ENCODE data around the gene HLA-A. TPM values are rescaled to one million over a fixed set of nuclear protein-coding genes. Genes with fewer than 3 reads are reported as not detected.

HLA-A gene
- total and polyA plus RNA-seq, 2 donors (not counting 3 experiments of a cell fraction or from before 2014, with no cell fraction given), result 294 to 822 TPM

DNA sequence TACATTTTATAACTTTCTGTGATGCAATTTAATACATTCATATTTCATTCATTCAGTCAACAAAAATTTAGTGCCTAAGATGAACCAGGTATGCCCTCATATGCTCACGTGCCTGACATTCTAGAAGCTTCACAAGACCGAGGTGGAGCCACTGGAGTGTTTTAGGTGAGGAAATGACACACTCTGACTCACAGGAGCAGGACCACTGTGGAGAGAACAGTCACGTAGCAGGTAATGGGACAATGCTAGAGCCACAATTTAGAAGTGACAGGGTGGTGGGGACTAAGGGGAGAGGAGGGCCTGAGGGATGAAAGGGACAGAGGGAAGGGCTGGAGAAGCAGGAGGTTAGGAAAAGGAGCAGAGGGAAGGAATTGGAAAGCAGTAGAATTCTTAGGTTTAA is 17.6 kb upstream of the HLA-A start:
- no peak for TF ChIP-seq POLR2A (IDR thresholded peaks at IDR 0.05; ENCODE audit: low read depth, low read length)
- TF ChIP-seq, protein P1, sequence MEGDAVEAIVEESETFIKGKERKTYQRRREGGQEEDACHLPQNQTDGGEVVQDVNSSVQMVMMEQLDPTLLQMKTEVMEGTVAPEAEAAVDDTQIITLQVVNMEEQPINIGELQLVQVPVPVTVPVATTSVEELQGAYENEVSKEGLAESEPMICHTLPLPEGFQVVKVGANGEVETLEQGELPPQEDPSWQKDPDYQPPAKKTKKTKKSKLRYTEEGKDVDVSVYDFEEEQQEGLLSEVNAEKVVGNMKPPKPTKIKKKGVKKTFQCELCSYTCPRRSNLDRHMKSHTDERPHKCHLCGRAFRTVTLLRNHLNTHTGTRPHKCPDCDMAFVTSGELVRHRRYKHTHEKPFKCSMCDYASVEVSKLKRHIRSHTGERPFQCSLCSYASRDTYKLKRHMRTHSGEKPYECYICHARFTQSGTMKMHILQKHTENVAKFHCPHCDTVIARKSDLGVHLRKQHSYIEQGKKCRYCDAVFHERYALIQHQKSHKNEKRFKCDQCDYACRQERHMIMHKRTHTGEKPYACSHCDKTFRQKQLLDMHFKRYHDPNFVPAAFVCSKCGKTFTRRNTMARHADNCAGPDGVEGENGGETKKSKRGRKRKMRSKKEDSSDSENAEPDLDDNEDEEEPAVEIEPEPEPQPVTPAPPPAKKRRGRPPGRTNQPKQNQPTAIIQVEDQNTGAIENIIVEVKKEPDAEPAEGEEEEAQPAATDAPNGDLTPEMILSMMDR (IDR thresholded peaks at IDR 0.05; ENCODE audit: extremely low read depth in 1 of 2, insufficient read depth in 1 of 2, low read depth in 1 of 2, low read length in 2 of 2), result no peak
- TF ChIP-seq, protein P2, sequence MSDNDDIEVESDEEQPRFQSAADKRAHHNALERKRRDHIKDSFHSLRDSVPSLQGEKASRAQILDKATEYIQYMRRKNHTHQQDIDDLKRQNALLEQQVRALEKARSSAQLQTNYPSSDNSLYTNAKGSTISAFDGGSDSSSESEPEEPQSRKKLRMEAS (IDR thresholded peaks at IDR 0.05; ENCODE audit: insufficient read depth, insufficient read length), result no peak
- TF ChIP-seq FOS (IDR thresholded peaks at IDR 0.05; ENCODE audit: borderline replicate concordance, insufficient read depth, low read length), result no peak
- TF ChIP-seq MYC (IDR thresholded peaks at IDR 0.05; ENCODE audit: low read depth, low read length), result no peak
- TF ChIP-seq EZH2 (IDR thresholded peaks at IDR 0.05; ENCODE audit: borderline replicate concordance, low read depth, low read length, severe bottlenecking), result no peak
- TF ChIP-seq POLR2AphosphoS5 (IDR thresholded peaks at IDR 0.05; ENCODE audit: insufficient read depth, low read depth, low read length), result no peak
- no peak for TF ChIP-seq JUN (IDR thresholded peaks at IDR 0.05; ENCODE audit: borderline replicate concordance, insufficient read depth, insufficient read length, low read depth)
- TF ChIP-seq GATA2 (IDR thresholded peaks at IDR 0.05; ENCODE audit: insufficient read depth, insufficient read length, low read depth, low read length), result no peak
- Histone ChIP-seq H3K9me3 (replicated peaks; ENCODE audit: control insufficient read depth, insufficient read depth, low read length) (no peaks in the 10 kb centered on the region), H3K79me2 (ENCODE audit: control insufficient read depth, insufficient read depth, low read length) (no peaks in the 10 kb centered on the region), H3K9me1 (replicated peaks; ENCODE audit: control insufficient read depth, extremely low read depth, insufficient read depth, low read length) (no peaks in the 10 kb centered on the region), H3K27ac (ENCODE audit: insufficient read depth, low read depth, low read length) (no peak overlapping the region), H3K4me2 (ENCODE audit: insufficient read depth, low read length) (no peak overlapping the region), H3K27me3 (ENCODE audit: control insufficient read depth in 2 of 2, insufficient read depth in 2 of 2, low read length in 2 of 2) (peaks cover 0 to 7% of the 10 kb centered on the region in 2 experiments), H3K4me3 (replicated peaks in 1 of 3; ENCODE audit: insufficient read depth in 1 of 3, low read depth in 1 of 3, low read length in 3 of 3) (no peak overlapping the region), H3K9ac (replicated peaks; ENCODE audit: extremely low read depth, insufficient read depth, low read length) (no peak overlapping the region), H4K20me1 (replicated peaks; ENCODE audit: control insufficient read depth, extremely low read depth, insufficient read depth, low read length) (no peaks in the 10 kb centered on the region), H3K4me1 (ENCODE audit: control insufficient read depth, extremely low read depth, insufficient read depth, low read length) (peaks cover 9% of the 10 kb centered on the region), H3K36me3 (ENCODE audit: control insufficient read depth in 2 of 2, extremely low read depth in 1 of 2, insufficient read depth in 2 of 2, low read length in 2 of 2) (no peaks in the 10 kb centered on the region), H2AFZ (ENCODE audit: low read depth, low read length) (no peak overlapping the region)
- CTCF ChIA-PET, result no interaction called here
- no TSS peak for BruUV-seq (replicated peaks)
- POLR2A ChIA-PET, result no interaction called here
- dilution Hi-C loops (cut with MboI; ENCODE audit: extremely low pct_ligation_motif_present, low sequenced_read_pairs), result no loop called here
- intact Hi-C loops (cut with micrococcal nuclease), result no loop called here
- DNase-seq (ENCODE audit: low read depth, low spot score), result no peak
- no peak for FAIRE-seq
